CD14-positive monocyte (primary cell): Measurements from ENCODE around the gene PDCD2. TPM values are rescaled to one million over a fixed set of nuclear protein-coding genes. Genes with fewer than 3 reads are reported as not detected.
"Not testable (repeated sequence)": the region's sequence is repeated elsewhere in the genome, so short reads cannot be mapped to it uniquely, and the experiment has no call there.

Experiments
- DNase-seq, 3 donors: peaks; one replicate each; pipeline ENCODE4 v3.0.0-alpha.2; 2011 to 2022
- H2AFZ ChIP-seq: 2 replicates; pipeline ENCODE4 v1.6.0; 2012; ENCODE audit warnings: mild to moderate bottlenecking, low read depth, low read length, inconsistent platforms; ENCODE audit not compliant: insufficient read depth, poor library complexity, severe bottlenecking
- H3K27ac ChIP-seq, 2 donors: 1 replicate in 1 of 2; 2 replicates in 1 of 2; pipeline ENCODE4 v1.5.1; 2012 to 2013; ENCODE audit warnings: low read length in 2 of 2, control low read depth in 1 of 2, inconsistent platforms in 1 of 2, low read depth in 1 of 2, mild to moderate bottlenecking in 1 of 2
- H3K27me3 ChIP-seq, 2 donors: one replicate each; pipeline versions ENCODE4 v1.6.0 to v1.6.1; 2011 to 2013; ENCODE audit warnings: low read length in 2 of 2; ENCODE audit not compliant: control insufficient read depth in 2 of 2, insufficient read depth in 2 of 2
- H3K36me3 ChIP-seq, 2 donors: replicated peaks in 1 of 2; 1 replicate in 1 of 2; 2 replicates in 1 of 2; pipeline versions ENCODE4 v1.5.1 to v1.6.1; 2012 to 2013; ENCODE audit warnings: low read length in 2 of 2, control low read depth in 1 of 2, inconsistent platforms in 1 of 2, mild to moderate bottlenecking in 1 of 2; ENCODE audit not compliant: insufficient read depth in 2 of 2, control insufficient read depth in 1 of 2
- H3K4me1 ChIP-seq, 2 donors: 1 replicate in 1 of 2; 2 replicates in 1 of 2; pipeline versions ENCODE4 v1.5.1 to v1.6.1; 2012 to 2013; ENCODE audit warnings: low read length in 2 of 2, control low read depth in 1 of 2, inconsistent platforms in 1 of 2, mild to moderate bottlenecking in 1 of 2, moderate library complexity in 1 of 2; ENCODE audit not compliant: insufficient read depth in 2 of 2, control insufficient read depth in 1 of 2
- H3K4me2 ChIP-seq: replicated peaks from 2 replicates; pipeline ENCODE3; 2012; ENCODE audit warnings: low read length, moderate library complexity, mild to moderate bottlenecking; ENCODE audit not compliant: poor library complexity, severe bottlenecking; ENCODE audit errors: extremely low read depth
- H3K4me3 ChIP-seq, 3 experiments: fragments of 200-600 bp in 1 of 3; sonication (generic) in 1 of 3; replicated peaks in 1 of 3; 1 replicate in 2 of 3; 2 replicates in 1 of 3; pipeline ENCODE4 v1.5.1; 2011 to 2013; ENCODE audit warnings: low read length in 3 of 3, mild to moderate bottlenecking in 3 of 3, control low read depth in 2 of 3, low read depth in 2 of 3, inconsistent platforms in 1 of 3, moderate library complexity in 1 of 3
- H3K79me2 ChIP-seq: 2 replicates; pipeline ENCODE4 v1.6.0; 2012; ENCODE audit warnings: mild to moderate bottlenecking, control low read depth, inconsistent platforms, low read length, moderate library complexity; ENCODE audit not compliant: insufficient read depth
- H3K9ac ChIP-seq: 2 replicates; pipeline ENCODE4 v1.6.0; 2017; ENCODE audit warnings: low read length, mild to moderate bottlenecking; ENCODE audit not compliant: insufficient read depth, poor library complexity, severe bottlenecking
- H3K9me3 ChIP-seq, 2 donors: replicated peaks in 1 of 2; 1 replicate in 1 of 2; 2 replicates in 1 of 2; pipeline versions ENCODE4 v1.5.1 to v1.6.1; 2012 to 2013; ENCODE audit warnings: low read length in 2 of 2, control low read depth in 1 of 2; ENCODE audit not compliant: control insufficient read depth in 1 of 2, insufficient read depth in 1 of 2
- H4K20me1 ChIP-seq: 2 replicates; pipeline ENCODE4 v1.6.0; 2012; ENCODE audit warnings: mild to moderate bottlenecking, low read length, control low read depth, moderate library complexity; ENCODE audit not compliant: insufficient read depth
- H3K27ac Mint-ChIP-seq, 7 donors: one replicate each; pipeline ENCODE4 v1.8.0; 2020; ENCODE audit warnings: mild to moderate bottlenecking in 7 of 7, mixed read lengths in 7 of 7, moderate library complexity in 6 of 7, inconsistent platforms in 2 of 7
- H3K27me3 Mint-ChIP-seq, 3 donors: one replicate each; pipeline ENCODE4 v1.8.0; 2021 to 2022; ENCODE audit warnings: low read depth in 3 of 3, mild to moderate bottlenecking in 3 of 3, mixed read lengths in 3 of 3, moderate library complexity in 3 of 3, inconsistent platforms in 1 of 3
- H3K36me3 Mint-ChIP-seq, 2 donors: one replicate each; pipeline ENCODE4 v1.8.0; 2020; ENCODE audit warnings: mixed read lengths in 2 of 2, inconsistent platforms in 1 of 2, mild to moderate bottlenecking in 1 of 2
- H3K4me1 Mint-ChIP-seq: one replicate; pipeline ENCODE4 v1.8.0; 2020; ENCODE audit warnings: mild to moderate bottlenecking, mixed read lengths
- H3K4me3 Mint-ChIP-seq, 2 donors: one replicate each; pipeline ENCODE4 v1.8.0; 2020; ENCODE audit warnings: mild to moderate bottlenecking in 2 of 2, mixed read lengths in 2 of 2, moderate library complexity in 1 of 2
- H3K9me3 Mint-ChIP-seq, 7 donors: one replicate each; pipeline ENCODE4 v1.8.0; 2020 to 2022; ENCODE audit warnings: mixed read lengths in 7 of 7, mild to moderate bottlenecking in 6 of 7, moderate library complexity in 6 of 7, inconsistent platforms in 2 of 7
- WGBS: methylation state at CpG from one replicate; pipeline ENCODE4 v1.1.5; 2013; ENCODE audit warnings: missing lambda C conversion rate; ENCODE audit not compliant: insufficient coverage; 5-methylcytosine and 5-hydroxymethylcytosine counted together
- intact Hi-C, 2 donors: fragments of 100-400 bp; cut with micrococcal nuclease; formaldehyde crosslinking; loops; one replicate each; pipeline versions ENCODE4 v1.15.0 to v1.15.1; 2023
- polyA plus RNA-seq, 3 donors: library from polyadenylated mRNA; depleted of rRNA in 1 of 3; unstranded in 2 of 3; stranded (reverse) in 1 of 3; fragments of 300-500 nt in 2 of 3; fragments of >200 nt in 1 of 3; fragmentation: Illumina TruSeq in 2 of 3; gene quantifications; 1 replicate in 2 of 3; 2 replicates in 1 of 3; pipeline ENCODE4 v1.2.3, GENCODE V29; 2012 to 2021
- TF ChIP-seq, protein P1 (sequence below): fragments of 200-600 bp; IDR thresholded peaks from one replicate; pipeline ENCODE4 v1.8.0; 2022; ENCODE audit warnings: antibody characterized with exemption, mild to moderate bottlenecking

Gene PDCD2
- polyA plus RNA-seq, 3 donors = 35.7 to 81.0 (median 69.4) TPM

DNA sequence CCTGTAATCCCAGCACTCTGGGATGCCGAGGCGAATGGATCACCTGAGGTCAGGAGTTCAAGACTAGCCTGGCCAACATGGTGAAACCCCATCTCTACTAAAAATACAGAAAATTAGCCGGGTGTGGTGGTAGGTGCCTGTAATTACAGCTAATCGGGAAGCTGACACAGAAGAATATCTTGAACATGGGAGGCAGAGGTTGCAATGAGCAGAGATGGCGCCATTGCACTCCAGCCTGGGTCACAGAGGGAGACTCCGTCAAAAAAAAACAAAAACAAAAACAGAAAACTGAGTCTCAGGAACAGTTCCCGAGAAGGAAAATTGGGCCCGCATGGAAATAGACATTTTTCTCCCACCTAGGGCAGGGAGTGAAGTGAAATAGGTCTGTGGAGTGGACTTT is 24.8 kb upstream of the PDCD2 start:
- H3K36me3 ChIP-seq, H4K20me1 ChIP-seq, H3K4me3 ChIP-seq, H3K27ac ChIP-seq, H3K4me2 ChIP-seq, H3K4me3 Mint-ChIP-seq, H3K36me3 Mint-ChIP-seq, H3K9me3 ChIP-seq, H2AFZ ChIP-seq, H3K4me1 ChIP-seq, intact Hi-C loops, H3K79me2 ChIP-seq, H3K4me1 Mint-ChIP-seq, H3K9ac ChIP-seq, H3K27ac Mint-ChIP-seq, DNase-seq: not testable (repeated sequence)
- peaks cover 0 to 13% of the 10 kb centered on the region in 2 donors for H3K27me3 ChIP-seq
- no CpG with 5 or more reads among the region's 8 CpGs for WGBS
- Mint-ChIP-seq H3K9me3 (peaks cover 0 to 14% (median 4%) of the 10 kb centered on the region in 7 donors), H3K27me3 (peaks cover 27 to 45% (median 31%) of the 10 kb centered on the region in 3 donors)

DNA sequence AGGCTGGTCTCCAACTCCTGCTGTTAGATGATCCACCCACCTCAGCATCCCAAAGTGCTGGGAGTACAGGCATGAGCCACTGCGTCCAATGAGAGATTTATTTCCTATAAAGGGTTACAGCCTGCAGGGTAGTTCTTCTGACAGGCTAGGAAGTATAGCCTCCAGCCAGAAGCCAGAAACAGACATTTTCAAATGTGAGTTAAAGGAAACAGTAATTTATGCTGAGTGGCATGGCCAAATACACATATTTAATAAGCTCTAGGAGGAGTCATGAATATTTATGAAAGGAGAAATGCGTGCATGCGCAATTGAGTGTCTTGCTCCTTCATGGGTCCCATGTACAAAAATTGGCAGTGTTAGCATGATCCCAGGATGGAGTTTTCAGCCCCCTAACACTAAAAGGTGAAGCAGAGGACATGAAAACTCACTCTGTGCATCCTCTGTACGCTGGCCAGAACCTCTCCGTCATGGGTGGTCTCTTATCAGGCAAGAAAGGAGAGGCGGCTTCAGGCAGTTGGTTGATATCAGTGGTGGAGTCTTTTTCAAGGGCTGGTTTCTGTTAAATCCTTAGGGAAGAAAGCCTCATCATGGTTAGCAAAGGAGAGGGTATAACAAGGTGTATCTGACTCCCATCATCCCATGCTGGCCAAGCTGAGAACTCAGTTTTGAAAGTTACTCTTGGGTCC is 21.3 kb upstream of the PDCD2 start:
- peaks cover 20 to 31% (median 22%) of the 10 kb centered on the region in 3 donors for H3K27me3 Mint-ChIP-seq
- Histone ChIP-seq H3K79me2 (no peaks in the 10 kb centered on the region), H3K27me3 (peaks cover 0 to 5% of the 10 kb centered on the region in 2 donors), H3K27ac (no peak overlapping the region), H3K36me3 (no peaks in the 10 kb centered on the region), H3K4me1 (no peaks in the 10 kb centered on the region), H3K9me3 (no peaks in the 10 kb centered on the region), H3K4me3 (no peak overlapping the region), H4K20me1 (no peaks in the 10 kb centered on the region), H3K4me2 (no peak overlapping the region), H3K9ac (no peak overlapping the region), H2AFZ (no peak overlapping the region)
- TF ChIP-seq, protein P1, sequence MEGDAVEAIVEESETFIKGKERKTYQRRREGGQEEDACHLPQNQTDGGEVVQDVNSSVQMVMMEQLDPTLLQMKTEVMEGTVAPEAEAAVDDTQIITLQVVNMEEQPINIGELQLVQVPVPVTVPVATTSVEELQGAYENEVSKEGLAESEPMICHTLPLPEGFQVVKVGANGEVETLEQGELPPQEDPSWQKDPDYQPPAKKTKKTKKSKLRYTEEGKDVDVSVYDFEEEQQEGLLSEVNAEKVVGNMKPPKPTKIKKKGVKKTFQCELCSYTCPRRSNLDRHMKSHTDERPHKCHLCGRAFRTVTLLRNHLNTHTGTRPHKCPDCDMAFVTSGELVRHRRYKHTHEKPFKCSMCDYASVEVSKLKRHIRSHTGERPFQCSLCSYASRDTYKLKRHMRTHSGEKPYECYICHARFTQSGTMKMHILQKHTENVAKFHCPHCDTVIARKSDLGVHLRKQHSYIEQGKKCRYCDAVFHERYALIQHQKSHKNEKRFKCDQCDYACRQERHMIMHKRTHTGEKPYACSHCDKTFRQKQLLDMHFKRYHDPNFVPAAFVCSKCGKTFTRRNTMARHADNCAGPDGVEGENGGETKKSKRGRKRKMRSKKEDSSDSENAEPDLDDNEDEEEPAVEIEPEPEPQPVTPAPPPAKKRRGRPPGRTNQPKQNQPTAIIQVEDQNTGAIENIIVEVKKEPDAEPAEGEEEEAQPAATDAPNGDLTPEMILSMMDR = no peak
- H3K27ac Mint-ChIP-seq = no peak overlapping the region
- peak overlapping the region in 1 of 2 donors; percentile 5 for H3K4me3 Mint-ChIP-seq
- DNase-seq = no peak
- WGBS = 47% methylated on average over 3 of the region's 6 CpGs
- H3K4me1 Mint-ChIP-seq = no peaks in the 10 kb centered on the region
- H3K36me3 Mint-ChIP-seq = no peaks in the 10 kb centered on the region
- intact Hi-C loops = no loop called here
- H3K9me3 Mint-ChIP-seq = peaks cover 0 to 22% (median 9%) of the 10 kb centered on the region in 7 donors
